K562 (cell line): ENCODE data around the gene UTRN. TPM values are rescaled to one million over a fixed set of nuclear protein-coding genes. Genes with fewer than 3 reads are reported as not detected.

Experiments used
- ATAC-seq: fragments of 200-7000 bp; cut with Tn5 transposase; 3 replicates; pipeline ENCODE4 v1.9.1; 2020; ENCODE audit warnings: moderate library complexity
- BruUV-seq: library from RNA; stranded (reverse); fragments of 400-500 nt; replicated peaks from 2 replicates; lab custom pipeline; 2021; lab: Mats Ljungman, UMichigan
- CTCF ChIA-PET: fragments of 300-600 bp; formaldehyde crosslinking; extraction: SDS; loops from one replicate; lab custom pipeline; 2021; ENCODE audit warnings: low intra/inter-chr PET ratio; lab: Yijun Ruan, JAX
- POLR2A ChIA-PET: fragments of 300-600, 350-650 bp; sonication (Branson Sonifier 250); formaldehyde crosslinking; extraction: SDS; loops from one replicate; lab custom pipeline; 2021; ENCODE audit warnings: antibody characterized with exemption, inconsistent platforms; lab: Yijun Ruan, JAX
- DNase-seq, 4 experiments: peaks; one replicate each; pipeline versions ENCODE4 v3.0.0 to v3.0.0-alpha.2; 2011 to 2018; ENCODE audit warnings: low spot score in 3 of 4, mixed read lengths in 3 of 4; ENCODE audit errors: extremely low read depth in 1 of 4
- FAIRE-seq: peaks from 2 replicates; lab custom pipeline; 2011; peaks lifted over from hg19 to GRCh38; lab: Jason Lieb, UNC
- H2AFZ ChIP-seq: 2 replicates; pipeline ENCODE4 v1.6.0; 2011; ENCODE audit warnings: low read depth, low read length, control low read depth, inconsistent platforms
- H3K27ac ChIP-seq: fragments of 200-600 bp; 3 replicates; pipeline ENCODE4 v1.8.0; 2011; ENCODE audit warnings: low read depth, mild to moderate bottlenecking, control low read depth, inconsistent platforms, low read length, moderate library complexity, mixed read lengths; ENCODE audit errors: extremely low read depth
- H3K27me3 ChIP-seq, 2 experiments: fragments of 300-600 bp in 1 of 2; 2 replicates in 1 of 2; 3 replicates in 1 of 2; pipeline versions ENCODE4 v1.6.0 to v1.8.0; 2011; ENCODE audit warnings: inconsistent platforms in 2 of 2, low read length in 2 of 2, mild to moderate bottlenecking in 1 of 2, mixed read lengths in 1 of 2, moderate library complexity in 1 of 2; ENCODE audit not compliant: control insufficient read depth in 2 of 2, insufficient read depth in 2 of 2
- H3K36me3 ChIP-seq: fragments of 300-600 bp; 3 replicates; pipeline ENCODE4 v1.8.0; 2011; ENCODE audit warnings: mild to moderate bottlenecking, low read length, inconsistent platforms; ENCODE audit not compliant: control insufficient read depth, insufficient read depth
- H3K4me1 ChIP-seq, 2 experiments: fragments of 200-600 bp in 1 of 2; replicated peaks in 1 of 2; 2 replicates in 1 of 2; 3 replicates in 1 of 2; pipeline versions ENCODE4 v1.5.1 to v1.8.0; 2011; ENCODE audit warnings: inconsistent platforms in 2 of 2, low read length in 2 of 2, mild to moderate bottlenecking in 1 of 2, mixed read lengths in 1 of 2, moderate library complexity in 1 of 2; ENCODE audit not compliant: control insufficient read depth in 2 of 2, insufficient read depth in 2 of 2
- H3K4me2 ChIP-seq: 2 replicates; pipeline ENCODE4 v1.6.1; 2011; ENCODE audit warnings: low read length, control low read depth, inconsistent platforms, mixed read lengths; ENCODE audit not compliant: insufficient read depth
- H3K4me3 ChIP-seq: fragments of 200-600 bp; sonication (generic), shearing (Covaris generic); 2 replicates; pipeline ENCODE4 v1.5.1; 2016; ENCODE audit warnings: control low read depth, inconsistent platforms
- H3K79me2 ChIP-seq: fragments of 200-600 bp; 3 replicates; pipeline ENCODE4 v1.8.0; 2011; ENCODE audit warnings: low read length, inconsistent platforms; ENCODE audit not compliant: control insufficient read depth, insufficient read depth
- H3K9ac ChIP-seq, 2 experiments: 2 replicates each; pipeline versions ENCODE4 v1.6.0 to v1.6.1; 2011; ENCODE audit warnings: low read depth in 2 of 2, low read length in 2 of 2, control low read depth in 1 of 2, inconsistent platforms in 1 of 2, mild to moderate bottlenecking in 1 of 2, mixed read lengths in 1 of 2; ENCODE audit not compliant: insufficient read depth in 1 of 2
- H3K9me1 ChIP-seq: one replicate; pipeline ENCODE4 v1.6.0; 2011; ENCODE audit warnings: inconsistent platforms, mild to moderate bottlenecking, low read length, moderate library complexity; ENCODE audit not compliant: control insufficient read depth, insufficient read depth
- H3K9me3 ChIP-seq: replicated peaks from 2 replicates; pipeline ENCODE4 v1.5.1; 2011; ENCODE audit warnings: low read depth, low read length, inconsistent platforms; ENCODE audit not compliant: control insufficient read depth, insufficient read depth
- H4K20me1 ChIP-seq: replicated peaks from 2 replicates; pipeline ENCODE4 v1.6.1; 2011; ENCODE audit warnings: low read length, inconsistent platforms, mixed read lengths; ENCODE audit not compliant: control insufficient read depth, insufficient read depth
- CBX2 ChIP-seq: fragments of 200-600 bp; sonication (generic); IDR thresholded peaks from one replicate; pipeline ENCODE4 v1.6.1; 2012; ENCODE audit warnings: mild to moderate bottlenecking, low read length, inconsistent platforms; ENCODE audit not compliant: insufficient read depth, poor library complexity, severe bottlenecking
- ESRRA ChIP-seq: fragments of 450-650 bp; IDR thresholded peaks from 2 replicates; pipeline ENCODE4 v1.6.1; 2014; ENCODE audit warnings: low read depth, mild to moderate bottlenecking, moderate library complexity, borderline replicate concordance
- JUNB ChIP-seq: fragments of 450-650 bp; formaldehyde crosslinking; conservative IDR thresholded peaks from 2 replicates; pipeline ENCODE4 v1.4.0; 2020; ENCODE audit warnings: mild to moderate bottlenecking
- MIER1 ChIP-seq: fragments of 450-650 bp; IDR thresholded peaks from 2 replicates; pipeline ENCODE4 v1.6.1; 2016; ENCODE audit warnings: antibody characterized with exemption, mild to moderate bottlenecking, low read depth
- PCBP1 ChIP-seq: fragments of 200-400 bp; formaldehyde crosslinking; IDR thresholded peaks from 2 replicates; pipeline ENCODE4 v1.6.1; 2018; ENCODE audit warnings: mild to moderate bottlenecking, low read depth, low read length; ENCODE audit not compliant: poor library complexity, severe bottlenecking
- STAT5A ChIP-seq: IDR thresholded peaks from 2 replicates; pipeline ENCODE4 v1.6.1; 2012; ENCODE audit warnings: low read length, inconsistent platforms, borderline replicate concordance
- ZBTB26 ChIP-seq: fragments of 450-650 bp; formaldehyde crosslinking; IDR thresholded peaks from 2 replicates; pipeline ENCODE4 v1.4.0; 2022; ENCODE audit warnings: missing genetic modification characterization
- ZNF431 ChIP-seq: sonication (generic); formaldehyde crosslinking; IDR thresholded peaks from 2 replicates; pipeline ENCODE4 v1.8.0; 2022; ENCODE audit warnings: mild to moderate bottlenecking, missing genetic modification reagents
- ZNF766 ChIP-seq: fragments of 200-800 bp; sonication (Bioruptor generic); conservative IDR thresholded peaks from 2 replicates; pipeline ENCODE4 v1.6.1; 2016; ENCODE audit warnings: missing genetic modification characterization, missing compliant biosample characterization
- WGBS: fragments of 100-300 bp; shearing (Covaris generic); methylation state at CpG from one replicate; pipeline ENCODE4 v1.1.6; 2016; ENCODE audit warnings: low coverage, mixed read lengths; ENCODE audit not compliant: insufficient coverage; ENCODE audit errors: missing lambda C conversion rate; 5-methylcytosine and 5-hydroxymethylcytosine counted together
- in situ Hi-C: fragments of 300-500 bp; cut with MboI; formaldehyde crosslinking; loops from 4 replicates; pipeline ENCODE4 v1.15.0; 2018; ENCODE audit warnings: inconsistent platforms, mixed read lengths
- intact Hi-C: fragments of 100-400 bp; cut with micrococcal nuclease; formaldehyde crosslinking; loops from 2 replicates; pipeline ENCODE4 v1.14.2; 2022
- polyA plus RNA-seq, 8 experiments: library from polyadenylated mRNA; depleted of rRNA in 4 of 8; stranded (reverse) in 5 of 8; unstranded in 3 of 8; fragments of >200 nt; fragmentation: Nextera tagmentation in 2 of 8; fragmentation: Illumina TruSeq in 1 of 8; extraction: Ambion mirVana in 2 of 8; extraction: Trizol in 1 of 8; gene quantifications; 2 replicates each; pipeline versions ENCODE4 v1.2.1 to v1.2.3, GENCODE V29; 2011 to 2014; ENCODE audit warnings: inconsistent platforms in 1 of 8, missing spikeins in 1 of 8
- total RNA-seq, 7 experiments: library from RNA; depleted of rRNA in 6 of 7; stranded (reverse); fragments of >200 nt in 6 of 7; fragmentation: Illumina TruSeq in 2 of 7; extraction: Trizol in 2 of 7; gene quantifications; 2 replicates each; pipeline versions ENCODE4 v1.2.1 to v1.2.3, GENCODE V29; 2011 to 2021; ENCODE audit warnings: low replicate concordance in 1 of 7

Gene UTRN
- total and polyA plus RNA-seq, 9 of the 15 experiments (the other 6 are each of a cell fraction or from before 2014, with no cell fraction given) = 0.94 to 22.4 (median 10.0) TPM

- no peak overlapping the region for H3K9ac ChIP-seq
- POLR2A ChIA-PET = no interaction called here
- intact Hi-C loops = no loop called here
- no peaks in the 10 kb centered on the region for H4K20me1 ChIP-seq
- CTCF ChIA-PET = no interaction called here
- WGBS = 7% methylated on average over 12 of the region's 12 CpGs
- FAIRE-seq (no peak), DNase-seq (no peak), ATAC-seq (no peak)
- no peak overlapping the region for H3K4me3 ChIP-seq
- no peak overlapping the region for H3K4me2 ChIP-seq
- BruUV-seq = no TSS peak
- H3K27me3 ChIP-seq = peaks cover 4 to 14% of the 10 kb centered on the region in 2 experiments; a peak in 3 of 5 replicates
- TF ChIP-seq ESRRA (no peak), ZBTB26 (CRISPR knock-in tag) (no peak), STAT5A (no peak), MIER1 (no peak), CBX2 (no peak), ZNF431 (CRISPR knock-in tag) (no peak), JUNB (CRISPR knock-in tag) (no peak), PCBP1 (no peak), ZNF766 (CRISPR knock-in tag) (no peak)
- no peaks in the 10 kb centered on the region for H3K9me1 ChIP-seq
- no peaks in the 10 kb centered on the region for H3K79me2 ChIP-seq
- H2AFZ ChIP-seq = no peak overlapping the region
- no peak overlapping the region for H3K27ac ChIP-seq
- H3K9me3 ChIP-seq = no peaks in the 10 kb centered on the region
- H3K36me3 ChIP-seq = no peaks in the 10 kb centered on the region
- in situ Hi-C loops = no loop called here
- H3K4me1 ChIP-seq = no peaks in the 10 kb centered on the region
These were observed 36.9 kb downstream of the UTRN start for GRCh38 chr6:144321839-144322591.
